ENCODE measurements around the gene USH2A.

USH2A gene

DNA sequence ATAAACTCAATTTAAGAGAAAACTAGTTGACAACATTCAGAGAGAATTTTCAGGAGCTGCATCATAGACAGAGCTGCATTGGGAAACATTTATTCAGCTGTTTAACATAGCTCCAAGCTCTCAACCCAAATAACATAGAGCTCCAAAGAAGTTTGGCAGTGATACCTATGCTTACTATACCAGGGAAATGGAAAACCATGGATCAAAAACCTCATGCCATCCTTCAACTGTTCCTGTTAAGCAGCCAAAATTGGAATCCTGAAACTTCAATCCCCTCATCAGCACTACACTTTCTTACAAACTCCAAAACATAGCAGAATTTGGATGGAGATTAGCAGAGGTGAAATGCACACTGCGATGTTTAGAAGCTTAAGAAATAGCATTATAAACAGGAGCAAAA, 164.4 kb downstream of the USH2A start:
- no peak for DNase-seq

DNA sequence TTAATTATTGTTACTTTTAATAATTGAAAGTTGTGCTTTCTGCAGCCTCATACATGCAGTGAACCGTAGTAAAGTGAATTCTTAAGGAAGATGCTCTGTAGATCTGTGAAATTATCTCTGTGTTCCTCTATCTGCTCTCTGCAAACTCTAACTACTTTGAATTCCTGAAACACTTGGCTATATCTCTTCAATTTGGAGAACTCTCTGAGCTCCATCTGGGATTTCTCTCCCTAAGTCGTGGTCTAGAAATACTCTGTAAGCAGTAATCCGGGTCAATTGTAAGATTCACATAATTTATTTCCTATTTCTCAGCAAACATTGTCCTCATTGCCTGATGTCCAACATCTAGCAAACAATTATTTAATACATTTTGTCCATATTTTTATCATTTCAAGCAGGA, 164.9 kb downstream of the USH2A start:
- DNase-seq: no peak

DNA sequence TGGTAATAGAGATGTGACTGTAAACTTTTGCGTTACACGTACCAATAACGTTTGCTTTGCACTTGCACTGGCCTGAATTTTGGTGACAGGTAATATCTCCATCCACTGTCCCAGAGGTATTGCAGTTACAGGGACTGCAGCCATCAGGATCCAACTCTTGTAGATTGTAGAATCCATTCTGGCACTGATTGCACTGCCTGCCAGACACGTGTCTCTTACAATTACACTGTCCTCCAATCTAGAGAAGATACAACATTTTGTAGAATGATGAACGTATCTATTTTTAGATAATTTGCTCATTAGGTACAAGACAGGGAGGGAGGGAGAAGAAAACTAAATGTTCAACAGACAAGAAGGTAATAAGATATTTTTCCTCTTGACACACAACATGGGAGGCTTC, 172.4 kb downstream of the USH2A start:
- DNase-seq: no peak

- no peak for DNase-seq
Measured at GRCh38 chr1:216248628-216249027, 174.6 kb downstream of the USH2A start.

DNA sequence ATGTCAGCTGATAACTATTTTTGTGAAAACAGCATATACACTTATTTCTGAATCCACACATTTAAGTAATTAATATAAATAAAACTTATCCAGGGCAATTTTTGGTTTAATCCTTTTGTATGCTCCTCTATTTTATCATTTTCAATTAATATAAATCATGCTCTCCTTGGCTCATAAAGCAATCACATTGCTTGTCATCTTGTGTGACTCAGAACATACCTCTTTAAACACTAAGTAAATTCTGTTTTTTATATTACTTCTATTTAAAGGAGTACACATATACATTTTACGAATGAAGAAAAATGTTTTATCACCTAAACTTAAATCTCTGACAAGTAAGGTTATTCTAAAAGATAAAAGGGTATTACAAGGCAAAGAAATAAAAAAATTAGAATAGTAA, 175.3 kb downstream of the USH2A start:
- DNase-seq: no peak

DNA sequence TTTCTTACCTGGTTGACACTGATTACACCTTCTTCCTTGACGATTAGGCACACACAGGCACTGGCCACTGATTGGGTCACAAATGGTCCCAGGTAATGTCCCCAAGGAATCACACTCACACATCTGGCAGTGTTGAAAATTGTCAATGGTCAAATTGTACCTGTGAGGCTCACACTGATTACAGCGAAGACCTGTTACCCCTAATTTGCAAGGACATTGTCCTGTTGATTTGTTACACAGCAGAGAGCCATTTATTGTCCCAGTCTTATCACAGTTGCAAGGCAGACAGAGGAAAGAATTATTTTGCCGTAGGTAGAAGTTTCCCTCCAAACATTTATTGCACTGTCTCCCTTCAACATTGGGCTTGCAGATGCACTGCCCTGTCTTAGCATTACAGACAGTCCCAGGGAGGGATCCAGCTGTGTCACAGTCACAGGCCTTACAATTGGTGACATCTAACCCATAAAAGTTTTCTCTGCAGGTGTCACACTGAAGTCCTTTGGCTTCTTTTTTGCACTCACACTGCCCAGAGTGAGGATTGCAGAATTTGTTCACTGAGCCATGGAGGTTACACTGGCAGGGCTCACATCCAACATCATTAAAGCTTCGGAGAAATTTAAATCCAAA, 176.6 kb downstream of the USH2A start:
- no peak for DNase-seq

DNA sequence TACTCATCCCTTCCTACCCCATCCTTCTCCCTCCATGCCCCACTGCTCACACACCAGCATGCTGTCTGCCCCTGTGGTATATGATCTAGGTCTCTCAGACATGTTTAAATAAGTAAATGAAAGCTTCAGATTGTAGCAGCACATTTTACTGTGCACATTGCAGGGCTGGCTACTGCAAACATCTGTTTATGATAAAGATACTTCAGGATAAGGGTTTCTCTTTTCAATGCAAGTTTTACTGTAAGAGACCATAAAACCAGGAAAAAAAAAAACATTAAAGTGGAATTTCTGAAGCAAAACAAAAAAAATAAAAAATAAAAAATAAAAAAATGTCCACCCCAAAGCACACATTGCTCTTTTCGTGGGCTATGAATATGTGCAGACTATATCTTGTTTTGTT, 184.4 kb downstream of the USH2A start:
- DNase-seq: no peak

- DNase-seq: no peak
Measured at GRCh38 chr1:216237927-216238542, 185.2 kb downstream of the USH2A start.

- no peak for DNase-seq
Measured at GRCh38 chr1:216224233-216224632, 199.0 kb downstream of the USH2A start.

DNA sequence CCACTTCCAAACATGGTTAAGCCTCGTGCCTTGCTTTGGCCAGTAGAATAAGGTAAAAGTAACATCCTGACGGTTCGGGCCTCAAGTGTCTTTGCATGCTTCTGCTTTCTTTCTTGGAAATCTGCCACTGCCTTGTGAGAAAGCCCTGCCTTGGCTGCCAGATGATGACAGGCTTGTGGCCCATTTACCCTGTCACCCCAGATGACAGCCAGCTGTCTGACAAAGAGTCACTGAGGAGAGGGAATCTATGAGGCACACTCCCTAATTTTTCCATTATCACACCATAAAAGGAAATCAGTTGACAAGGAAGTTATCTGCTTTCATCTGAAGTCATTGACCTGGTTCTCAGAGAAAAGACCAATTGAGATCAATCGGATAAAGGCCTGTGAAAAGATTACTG, 199.8 kb downstream of the USH2A start:
- DNase-seq: no peak

GRCh38 chr1:216222288-216222687, 201.0 kb downstream of the USH2A start:
- DNase-seq: no peak

- DNase-seq: no peak
Measured at GRCh38 chr1:216221260-216221700, 202.0 kb downstream of the USH2A start.

DNA sequence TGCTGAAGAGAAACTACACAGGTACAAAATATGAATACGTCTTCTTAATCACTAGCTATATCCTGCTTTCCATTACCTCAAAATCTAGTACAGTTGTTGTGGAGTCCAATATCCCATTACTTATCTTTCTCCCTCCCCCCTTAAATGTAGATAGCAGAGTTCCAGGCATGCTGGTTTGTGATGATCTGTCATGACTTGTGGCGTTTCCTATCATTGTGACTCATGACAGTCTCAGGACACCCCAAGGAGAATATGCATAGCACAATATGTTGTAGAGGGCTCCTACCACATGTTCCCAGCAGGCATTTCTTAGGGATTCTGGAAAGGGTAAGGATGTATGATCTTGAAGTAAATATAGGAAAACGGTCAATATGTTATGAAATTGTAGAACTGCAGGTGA, 206.9 kb downstream of the USH2A start:
- no peak for DNase-seq

DNA sequence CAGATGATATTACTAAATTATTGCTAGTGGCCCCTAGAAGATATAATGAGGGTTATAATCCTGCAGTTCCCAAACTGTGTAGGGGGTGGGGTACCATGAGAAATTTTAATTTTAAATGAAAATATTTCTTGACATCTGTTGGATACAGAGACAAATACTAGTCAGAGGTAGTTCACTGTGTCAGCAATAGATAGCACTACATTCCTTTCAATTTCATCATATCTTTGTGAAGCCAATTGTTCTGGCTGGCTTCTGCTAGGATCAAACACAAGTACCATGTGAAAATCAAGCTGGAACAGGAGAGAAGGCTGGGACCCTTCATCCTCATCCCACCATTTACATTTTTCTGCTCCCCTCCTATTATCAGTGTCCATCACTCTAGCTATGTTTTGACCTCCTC, 208.1 kb downstream of the USH2A start:
- DNase-seq: no peak

- no peak for DNase-seq
Measured at GRCh38 chr1:216212826-216213225, 210.4 kb downstream of the USH2A start.

DNA sequence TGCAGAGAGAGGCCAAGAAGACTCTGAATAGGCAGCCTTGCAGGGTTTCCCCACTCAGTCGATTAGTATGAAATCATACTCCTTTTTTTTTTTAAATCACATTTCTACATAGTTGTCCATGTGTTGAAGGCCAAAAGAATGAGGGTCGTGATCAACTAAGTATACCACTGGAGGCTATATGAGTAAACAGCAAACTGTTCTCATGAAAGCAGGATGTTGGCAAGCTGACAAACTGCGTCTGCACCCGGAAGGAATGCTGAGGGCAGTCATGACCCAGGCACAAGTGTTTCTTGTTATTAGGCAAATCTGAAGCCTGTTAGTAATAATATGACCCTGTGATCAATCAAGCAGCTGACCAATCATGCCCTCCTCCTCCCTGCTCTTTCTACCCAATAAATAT, 213.2 kb downstream of the USH2A start:
- no peak for DNase-seq

GRCh38 chr1:216209125-216209524, 214.1 kb downstream of the USH2A start:
- DNase-seq: no peak

- DNase-seq: no peak
Measured at GRCh38 chr1:216207154-216207553, 216.1 kb downstream of the USH2A start.

- no peak for DNase-seq
Measured at GRCh38 chr1:216205176-216205575, 218.1 kb downstream of the USH2A start.

- no peak for DNase-seq
Measured at GRCh38 chr1:216201946-216202345, 221.3 kb downstream of the USH2A start.

- DNase-seq: no peak
Measured at GRCh38 chr1:216200941-216201340, 222.3 kb downstream of the USH2A start.

DNA sequence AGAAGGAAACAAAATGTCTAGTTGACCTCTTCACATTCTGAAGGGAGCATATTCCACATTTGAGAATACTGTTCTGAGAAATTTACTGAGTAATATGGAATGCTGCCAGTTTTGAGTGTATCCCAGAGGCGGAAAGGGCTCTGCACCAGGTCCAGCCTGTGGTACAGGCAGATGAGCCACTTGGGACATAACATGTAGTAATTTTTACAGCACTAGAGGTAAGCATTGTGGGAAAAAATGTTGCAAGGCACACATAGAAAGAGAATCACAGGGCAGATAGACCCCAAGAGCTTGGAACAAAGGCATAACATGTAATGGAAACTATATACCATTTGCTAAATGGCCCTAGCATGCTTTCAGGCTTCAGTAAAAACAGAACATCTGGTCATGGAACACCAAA, 228.5 kb downstream of the USH2A start:
- DNase-seq: no peak

- no peak for DNase-seq
Measured at GRCh38 chr1:216193839-216194443, 229.3 kb downstream of the USH2A start.

DNA sequence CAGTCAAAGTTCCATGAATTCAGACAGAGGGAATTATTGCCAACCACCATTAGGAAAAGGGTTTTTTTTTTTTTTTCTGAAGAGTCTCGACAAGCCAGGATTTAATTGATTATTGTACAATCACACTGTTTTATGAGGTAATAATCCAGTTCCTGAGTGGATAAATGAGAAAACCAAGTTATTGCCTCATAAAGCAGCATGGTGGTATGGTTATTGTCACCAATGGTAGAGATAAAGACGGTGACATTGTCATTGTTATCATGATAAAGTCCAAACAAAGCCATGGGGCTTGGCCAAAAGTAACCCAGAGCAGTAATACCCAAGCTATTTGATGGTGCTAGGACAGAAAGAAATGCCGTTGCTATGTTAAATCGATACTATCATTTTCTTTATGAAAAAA, 232.8 kb downstream of the USH2A start:
- no peak for DNase-seq

- no peak for DNase-seq
Measured at GRCh38 chr1:216186816-216187215, 236.4 kb downstream of the USH2A start.

Measured in stimulated activated CD8-positive, alpha-beta memory T cell treated with anti-CD3 and anti-CD28 coated beads, Interleukin-4, amount 100 ng/mL, for 48 hours (primary cell).